ENCODE data around the gene SMARCB1.

DNA sequence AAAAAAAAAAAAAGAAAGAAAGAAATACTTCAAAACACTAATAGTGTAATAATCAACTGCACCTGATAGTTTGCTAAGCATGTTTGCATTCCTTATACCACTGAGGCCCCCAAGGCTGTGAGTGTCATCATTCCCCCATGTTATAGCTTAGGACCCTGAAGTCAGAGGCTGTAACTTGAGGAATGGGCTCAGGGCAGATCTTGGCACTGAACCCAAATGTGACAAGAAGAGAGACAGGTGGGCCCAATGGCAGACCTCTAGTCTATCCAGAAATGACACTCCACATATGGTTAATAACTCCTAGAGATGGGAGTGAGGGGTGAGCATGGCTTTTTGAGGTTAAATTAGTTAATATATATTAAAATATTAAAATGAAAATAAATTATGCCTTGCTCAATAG lies 49.1 kb upstream of the SMARCB1 start:
- TF ChIP-seq, protein P1, sequence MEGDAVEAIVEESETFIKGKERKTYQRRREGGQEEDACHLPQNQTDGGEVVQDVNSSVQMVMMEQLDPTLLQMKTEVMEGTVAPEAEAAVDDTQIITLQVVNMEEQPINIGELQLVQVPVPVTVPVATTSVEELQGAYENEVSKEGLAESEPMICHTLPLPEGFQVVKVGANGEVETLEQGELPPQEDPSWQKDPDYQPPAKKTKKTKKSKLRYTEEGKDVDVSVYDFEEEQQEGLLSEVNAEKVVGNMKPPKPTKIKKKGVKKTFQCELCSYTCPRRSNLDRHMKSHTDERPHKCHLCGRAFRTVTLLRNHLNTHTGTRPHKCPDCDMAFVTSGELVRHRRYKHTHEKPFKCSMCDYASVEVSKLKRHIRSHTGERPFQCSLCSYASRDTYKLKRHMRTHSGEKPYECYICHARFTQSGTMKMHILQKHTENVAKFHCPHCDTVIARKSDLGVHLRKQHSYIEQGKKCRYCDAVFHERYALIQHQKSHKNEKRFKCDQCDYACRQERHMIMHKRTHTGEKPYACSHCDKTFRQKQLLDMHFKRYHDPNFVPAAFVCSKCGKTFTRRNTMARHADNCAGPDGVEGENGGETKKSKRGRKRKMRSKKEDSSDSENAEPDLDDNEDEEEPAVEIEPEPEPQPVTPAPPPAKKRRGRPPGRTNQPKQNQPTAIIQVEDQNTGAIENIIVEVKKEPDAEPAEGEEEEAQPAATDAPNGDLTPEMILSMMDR (optimal IDR thresholded peaks at IDR 0.05 in 1 of 3, IDR thresholded peaks at IDR 0.05 in 1 of 3, conservative IDR thresholded peaks at IDR 0.05 in 1 of 3; ENCODE audit: extremely low read depth in 1 of 3, insufficient read depth in 2 of 3, low read length in 3 of 3), result no peak
- no peak for TF ChIP-seq EZH2 (IDR thresholded peaks at IDR 0.05; ENCODE audit: low read length)

Measured in keratinocyte (primary cell).